OCI-LY3 (cell line): ENCODE measurements around the gene HHLA2.

Experiments used
- EZH2phosphoT487 ChIP-seq: fragments of 200-600 bp; shearing (Covaris generic); IDR thresholded peaks from 2 replicates; pipeline ENCODE4 v1.6.1; 2018; ENCODE audit warnings: antibody characterized with exemption, mixed run types, low read depth
- TF ChIP-seq, protein P1 (sequence below): fragments of 200-600, 300-600 bp; sonication (generic); IDR thresholded peaks from 2 replicates; pipeline ENCODE4 v1.5.1; 2014; ENCODE audit warnings: antibody characterized with exemption, low read length, low read depth

- no peak for TF ChIP-seq EZH2phosphoT487
- TF ChIP-seq, protein P1, sequence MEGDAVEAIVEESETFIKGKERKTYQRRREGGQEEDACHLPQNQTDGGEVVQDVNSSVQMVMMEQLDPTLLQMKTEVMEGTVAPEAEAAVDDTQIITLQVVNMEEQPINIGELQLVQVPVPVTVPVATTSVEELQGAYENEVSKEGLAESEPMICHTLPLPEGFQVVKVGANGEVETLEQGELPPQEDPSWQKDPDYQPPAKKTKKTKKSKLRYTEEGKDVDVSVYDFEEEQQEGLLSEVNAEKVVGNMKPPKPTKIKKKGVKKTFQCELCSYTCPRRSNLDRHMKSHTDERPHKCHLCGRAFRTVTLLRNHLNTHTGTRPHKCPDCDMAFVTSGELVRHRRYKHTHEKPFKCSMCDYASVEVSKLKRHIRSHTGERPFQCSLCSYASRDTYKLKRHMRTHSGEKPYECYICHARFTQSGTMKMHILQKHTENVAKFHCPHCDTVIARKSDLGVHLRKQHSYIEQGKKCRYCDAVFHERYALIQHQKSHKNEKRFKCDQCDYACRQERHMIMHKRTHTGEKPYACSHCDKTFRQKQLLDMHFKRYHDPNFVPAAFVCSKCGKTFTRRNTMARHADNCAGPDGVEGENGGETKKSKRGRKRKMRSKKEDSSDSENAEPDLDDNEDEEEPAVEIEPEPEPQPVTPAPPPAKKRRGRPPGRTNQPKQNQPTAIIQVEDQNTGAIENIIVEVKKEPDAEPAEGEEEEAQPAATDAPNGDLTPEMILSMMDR, result no peak
Observed at GRCh38 chr3:108420926-108421325, 124.6 kb downstream of the HHLA2 start.
